Breast epithelium (tissue), 3 donors: ENCODE measurements around the gene DNM3.

Experiments
- CTCF ChIP-seq, 3 donors: fragments of 450-650 bp; IDR thresholded peaks; one replicate each; pipeline ENCODE4 v1.5.1; 2016 to 2017; ENCODE audit warnings: antibody characterized with exemption in 3 of 3, mild to moderate bottlenecking in 3 of 3, moderate library complexity in 3 of 3
- POLR2A ChIP-seq: fragments of 450-650 bp; IDR thresholded peaks from one replicate; pipeline ENCODE4 v1.6.1; 2016; ENCODE audit warnings: antibody characterized with exemption, mild to moderate bottlenecking, moderate library complexity

GRCh38 chr1:172394141-172394751 is 552.9 kb downstream of the DNM3 start:
- TF ChIP-seq CTCF (IDR thresholded peaks at IDR 0.05): no peak
- TF ChIP-seq POLR2A: no peak
